SK-N-MC (cell line): ENCODE measurements around the gene FADS2.

ENCODE experiments used
- EZH2 ChIP-seq: fragments of 200-600 bp; sonication (generic); IDR thresholded peaks from one replicate; pipeline ENCODE4 v1.6.1; 2017; ENCODE audit warnings: antibody characterized with exemption
- FOXP2 ChIP-seq: optimal IDR thresholded peaks from 2 replicates; pipeline ENCODE3; 2011; ENCODE audit warnings: mild to moderate bottlenecking, moderate library complexity; ENCODE audit not compliant: insufficient read depth; ENCODE audit errors: extremely low read length, control extremely low read depth
- POLR2AphosphoS5 ChIP-seq: IDR thresholded peaks from 2 replicates; pipeline ENCODE4 v1.6.1; 2012; ENCODE audit warnings: mild to moderate bottlenecking, low read depth, low read length, borderline replicate concordance

GRCh38 chr11:61895046-61895717, 67.1 kb downstream of the FADS2 start:
- no peak for TF ChIP-seq EZH2
- no peak for TF ChIP-seq POLR2AphosphoS5
- no peak for TF ChIP-seq FOXP2
